H1 (cell line): ENCODE measurements around the gene MYL3. TPM values are rescaled to one million over a fixed set of nuclear protein-coding genes. Genes with fewer than 3 reads are reported as not detected.

Source experiments
- CTCF ChIA-PET: fragments of 300-600 bp; sonication (Branson Sonifier 250); formaldehyde crosslinking; loops from one replicate; lab custom pipeline; 2021; ENCODE audit not compliant: partially characterized antibody; lab: Charles Lee
- POLR2A ChIA-PET: fragments of 300-600 bp; sonication (Branson Sonifier 250); formaldehyde crosslinking; loops from one replicate; lab custom pipeline; 2021; ENCODE audit warnings: inconsistent platforms; ENCODE audit not compliant: partially characterized antibody; lab: Charles Lee
- DNase-seq, 2 experiments: peaks; one replicate each; pipeline versions ENCODE4 v3.0.0 to v3.0.0-alpha.2; 2010 to 2022; ENCODE audit warnings: low spot score in 2 of 2, low read depth in 1 of 2, mixed read lengths in 1 of 2
- FAIRE-seq: peaks from 2 replicates; lab custom pipeline; 2011; peaks lifted over from hg19 to GRCh38; lab: Jason Lieb, UNC
- H2AFZ ChIP-seq: 2 replicates; pipeline ENCODE4 v1.8.1; 2012; ENCODE audit warnings: low read length, inconsistent platforms
- H2AK5ac ChIP-seq: 2 replicates; pipeline ENCODE4 v1.6.1; 2013; ENCODE audit warnings: low read depth, low read length
- H2BK120ac ChIP-seq: replicated peaks from 2 replicates; pipeline ENCODE3; 2013; ENCODE audit warnings: low read depth, low read length, inconsistent platforms
- H2BK12ac ChIP-seq: 2 replicates; pipeline ENCODE4 v1.6.1; 2013; ENCODE audit warnings: low read depth, low read length
- H2BK15ac ChIP-seq: 2 replicates; pipeline ENCODE4 v1.6.1; 2013; ENCODE audit warnings: low read length
- H2BK20ac ChIP-seq: 2 replicates; pipeline ENCODE4 v1.6.1; 2013; ENCODE audit warnings: low read length
- H2BK5ac ChIP-seq: 2 replicates; pipeline ENCODE4 v1.6.1; 2013; ENCODE audit warnings: low read depth, low read length
- H3K14ac ChIP-seq: 2 replicates; pipeline ENCODE4 v1.6.1; 2013; ENCODE audit warnings: inconsistent platforms; ENCODE audit not compliant: insufficient read length
- H3K18ac ChIP-seq: 2 replicates; pipeline ENCODE4 v1.6.1; 2013; ENCODE audit warnings: low read length; ENCODE audit errors: extremely low read depth
- H3K23ac ChIP-seq: 2 replicates; pipeline ENCODE4 v1.6.1; 2013; ENCODE audit warnings: inconsistent platforms; ENCODE audit not compliant: insufficient read length
- H3K23me2 ChIP-seq: 2 replicates; pipeline ENCODE4 v1.6.1; 2013; ENCODE audit warnings: low read depth, low read length
- H3K27ac ChIP-seq: 2 replicates; pipeline ENCODE4 v1.6.1; 2011; ENCODE audit warnings: low read depth, low read length, inconsistent platforms
- H3K27me3 ChIP-seq, 4 experiments: replicated peaks in 1 of 4; 1 replicate in 1 of 4; 2 replicates in 3 of 4; pipeline versions ENCODE4 v1.6.1 to v1.8.1; 2011 to 2013; ENCODE audit warnings: low read length in 3 of 4, mild to moderate bottlenecking in 3 of 4, inconsistent platforms in 2 of 4, mixed read lengths in 2 of 4, moderate library complexity in 1 of 4; ENCODE audit not compliant: control insufficient read depth in 3 of 4, insufficient read depth in 3 of 4; ENCODE audit errors: extremely low read depth in 1 of 4
- H3K36me3 ChIP-seq, 4 experiments: 2 replicates each; pipeline versions ENCODE4 v1.6.1 to v1.8.1; 2011 to 2013; ENCODE audit warnings: mild to moderate bottlenecking in 4 of 4, low read length in 3 of 4, moderate library complexity in 2 of 4, control low read depth in 1 of 4, inconsistent platforms in 1 of 4; ENCODE audit not compliant: insufficient read depth in 4 of 4, control insufficient read depth in 2 of 4
- H3K4ac ChIP-seq: replicated peaks from 2 replicates; pipeline ENCODE3; 2013; ENCODE audit warnings: low read length, low read depth, mixed read lengths, inconsistent platforms; ENCODE audit not compliant: insufficient read length
- H3K4me1 ChIP-seq, 4 experiments: replicated peaks in 1 of 4; 1 replicate in 1 of 4; 2 replicates in 3 of 4; pipeline versions ENCODE4 v1.6.1 to v1.8.1; 2011 to 2013; ENCODE audit warnings: low read length in 3 of 4, inconsistent platforms in 2 of 4, mixed read lengths in 1 of 4; ENCODE audit not compliant: insufficient read depth in 4 of 4, control insufficient read depth in 3 of 4
- H3K4me2 ChIP-seq, 2 experiments: 2 replicates each; pipeline versions ENCODE4 v1.6.1 to v1.8.1; 2011 to 2013; ENCODE audit warnings: low read depth in 2 of 2, low read length in 2 of 2, control low read depth in 1 of 2, inconsistent platforms in 1 of 2, mild to moderate bottlenecking in 1 of 2; ENCODE audit not compliant: insufficient read depth in 1 of 2
- H3K4me3 ChIP-seq, 4 experiments: fragments of 200-600, 300-600 bp in 1 of 4; sonication (generic), shearing (Covaris generic), sonication (Bioruptor Twin) in 1 of 4; 2 replicates each; pipeline versions ENCODE4 v1.5.1 to v1.8.1; 2011 to 2016; ENCODE audit warnings: low read length in 4 of 4, low read depth in 3 of 4, control low read depth in 2 of 4, inconsistent platforms in 2 of 4, mild to moderate bottlenecking in 2 of 4, mixed read lengths in 1 of 4, moderate library complexity in 1 of 4; ENCODE audit not compliant: insufficient read depth in 2 of 4; ENCODE audit errors: extremely low read depth in 1 of 4
- H3K56ac ChIP-seq: replicated peaks from 2 replicates; pipeline ENCODE3; 2013; ENCODE audit warnings: low read depth, mild to moderate bottlenecking, mixed read lengths, low read length, inconsistent platforms; ENCODE audit not compliant: insufficient read length
- H3K79me1 ChIP-seq: 2 replicates; pipeline ENCODE4 v1.6.1; 2013; ENCODE audit warnings: low read depth, low read length, control low read depth
- H3K79me2 ChIP-seq, 2 experiments: 2 replicates each; pipeline versions ENCODE4 v1.6.1 to v1.8.1; 2012 to 2013; ENCODE audit warnings: low read length in 2 of 2, mild to moderate bottlenecking in 2 of 2, inconsistent platforms in 1 of 2; ENCODE audit not compliant: insufficient read depth in 2 of 2, control insufficient read depth in 1 of 2
- H3K9ac ChIP-seq, 4 experiments: replicated peaks in 1 of 4; 1 replicate in 1 of 4; 2 replicates in 3 of 4; pipeline versions ENCODE4 v1.6.1 to v1.8.1; 2011 to 2013; ENCODE audit warnings: low read depth in 3 of 4, low read length in 3 of 4, control low read depth in 2 of 4, mild to moderate bottlenecking in 2 of 4, moderate library complexity in 2 of 4, inconsistent platforms in 1 of 4; ENCODE audit errors: extremely low read depth in 1 of 4
- H3K9me3 ChIP-seq, 2 experiments: 2 replicates each; pipeline versions ENCODE4 v1.6.1 to v1.8.1; 2012 to 2013; ENCODE audit warnings: mild to moderate bottlenecking in 2 of 2, moderate library complexity in 2 of 2, control low read depth in 1 of 2, inconsistent platforms in 1 of 2, low read depth in 1 of 2, low read length in 1 of 2, mixed read lengths in 1 of 2; ENCODE audit not compliant: insufficient read depth in 2 of 2
- H4K20me1 ChIP-seq, 2 experiments: replicated peaks in 1 of 2; 2 replicates each; pipeline versions ENCODE3 to v1.8.1; 2011 to 2013; ENCODE audit warnings: inconsistent platforms in 2 of 2, low read length in 2 of 2, mild to moderate bottlenecking in 1 of 2; ENCODE audit not compliant: insufficient read depth in 2 of 2, control insufficient read depth in 1 of 2
- H4K5ac ChIP-seq: 2 replicates; pipeline ENCODE4 v1.6.1; 2013; ENCODE audit warnings: low read length, low read depth, mixed read lengths, inconsistent platforms; ENCODE audit not compliant: insufficient read length
- H4K8ac ChIP-seq: 2 replicates; pipeline ENCODE4 v1.8.0; 2013; ENCODE audit warnings: mild to moderate bottlenecking, moderate library complexity, low read length, inconsistent platforms; ENCODE audit not compliant: insufficient read depth; ENCODE audit errors: extremely low read depth
- H4K91ac ChIP-seq: replicated peaks from 2 replicates; pipeline ENCODE3; 2013; ENCODE audit warnings: low read length, mixed read lengths, inconsistent platforms; ENCODE audit not compliant: insufficient read length
- CBX5 ChIP-seq: fragments of 300-800, 300-1000 bp; sonication (generic); IDR thresholded peaks from 2 replicates; pipeline ENCODE4 v1.7.1; 2016; ENCODE audit warnings: antibody characterized with exemption, low read length, low read depth
- HDAC2 ChIP-seq, 2 experiments: fragments of 300-600 bp in 1 of 2; sonication (generic) in 1 of 2; IDR thresholded peaks; 2 replicates each; pipeline ENCODE4 v1.6.1; 2011 to 2012; ENCODE audit warnings: low read depth in 2 of 2, low read length in 2 of 2, mild to moderate bottlenecking in 2 of 2, moderate library complexity in 2 of 2, borderline replicate concordance in 1 of 2, inconsistent platforms in 1 of 2
- NANOG ChIP-seq: IDR thresholded peaks from 2 replicates; pipeline ENCODE4 v1.6.1; 2011; ENCODE audit warnings: low read length, low read depth, mild to moderate bottlenecking, inconsistent platforms; ENCODE audit not compliant: insufficient read depth, poor library complexity, severe bottlenecking
- POU5F1 ChIP-seq: IDR thresholded peaks from 2 replicates; pipeline ENCODE4 v1.6.1; 2011; ENCODE audit warnings: low read depth, mild to moderate bottlenecking, low read length, moderate library complexity
- SP4 ChIP-seq: IDR thresholded peaks from 2 replicates; pipeline ENCODE4 v1.6.1; 2012; ENCODE audit warnings: low read length, inconsistent platforms
- TAF7 ChIP-seq: optimal IDR thresholded peaks from 2 replicates; pipeline ENCODE3; 2011; ENCODE audit warnings: low read depth, mild to moderate bottlenecking, inconsistent platforms, low read length, moderate library complexity, borderline replicate concordance
- WGBS, 2 experiments: shearing (Covaris generic) in 1 of 2; methylation state at CpG; one replicate each; pipeline versions ENCODE4 v1.1.6 to v1.1.7; 2013 to 2015; ENCODE audit warnings: low lambda C conversion rate in 2 of 2, mixed read lengths in 2 of 2, inconsistent platforms in 1 of 2, low coverage in 1 of 2, missing lambda C conversion rate in 1 of 2; ENCODE audit not compliant: insufficient replicate concordance in 2 of 2, insufficient coverage in 1 of 2, insufficient read length in 1 of 2; ENCODE audit errors: extremely low coverage in 1 of 2, missing lambda C conversion rate in 1 of 2; 5-methylcytosine and 5-hydroxymethylcytosine counted together
- polyA plus RNA-seq, 7 experiments: library from polyadenylated mRNA; depleted of rRNA in 3 of 7; stranded (reverse) in 5 of 7; unstranded in 2 of 7; fragments of >200 nt in 5 of 7; fragments of 200-250 nt in 2 of 7; gene quantifications; 1 replicate in 5 of 7; 2 replicates in 1 of 7; 4 replicates in 1 of 7; pipeline versions ENCODE4 v1.2.1 to v1.2.3, GENCODE V29; 2011 to 2013; ENCODE audit warnings: missing spikeins in 2 of 7, mixed read lengths in 2 of 7
- total RNA-seq: library from RNA; stranded (reverse); fragmentation: NEBNext Ultra II Directional; extraction: Animal tissue kit (Norgen Biotek cat#: 25700); gene quantifications from 2 replicates; pipeline ENCODE4 v1.2.1, GENCODE V29; 2021
- TF ChIP-seq, protein P1 (sequence below): IDR thresholded peaks from 2 replicates; pipeline ENCODE4 v1.6.1; 2011; ENCODE audit warnings: low read length, improper control_type of control experiment

MYL3 gene
- total and polyA plus RNA-seq, 2 of the 8 experiments (the other 6 are each of a cell fraction or from before 2014, with no cell fraction given): 0.06 TPM; not detected in 1

DNA sequence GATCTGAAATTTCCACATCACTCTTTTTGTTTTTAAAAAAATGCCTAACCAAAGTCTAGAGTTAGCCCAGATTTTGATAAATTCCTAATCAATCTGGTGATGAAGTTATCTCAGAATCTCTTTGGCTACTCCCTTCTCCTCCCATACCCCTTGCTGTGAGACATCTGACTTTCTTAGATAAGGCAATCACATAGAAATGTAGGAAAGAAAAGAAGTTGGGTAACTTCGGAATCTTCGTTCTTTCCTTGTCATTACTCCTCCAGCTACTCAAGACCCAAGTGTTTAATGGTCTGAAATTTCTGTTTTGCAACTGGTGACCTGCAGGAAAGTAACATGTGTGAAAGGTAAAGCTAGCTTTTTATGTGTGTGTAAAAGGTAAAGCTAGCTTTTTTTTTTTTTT is 37.8 kb downstream of the MYL3 start:
- Histone ChIP-seq H3K18ac (no peak overlapping the region), H2BK20ac (no peak overlapping the region), H3K79me1 (no peaks in the 10 kb centered on the region), H2AFZ (no peak overlapping the region), H3K14ac (no peak overlapping the region), H3K4ac (no peak overlapping the region), H3K23ac (no peak overlapping the region), H2BK5ac (no peak overlapping the region), H3K4me1 (peaks cover 0 to 5% (median 2%) of the 10 kb centered on the region in 4 experiments; a peak in 2 of 7 replicates), H3K4me3 (no peak overlapping the region), H4K8ac (no peak overlapping the region), H3K56ac (no peak overlapping the region), H3K9ac (no peak overlapping the region), H3K36me3 (no peaks in the 10 kb centered on the region), H4K91ac (no peak overlapping the region), H2BK15ac (no peak overlapping the region), H3K27ac (no peak overlapping the region), H4K20me1 (no peaks in the 10 kb centered on the region), H4K5ac (no peak overlapping the region), H3K4me2 (no peak overlapping the region), H2BK120ac (no peak overlapping the region), H3K23me2 (no peaks in the 10 kb centered on the region), H3K27me3 (no peaks in the 10 kb centered on the region), H3K9me3 (peaks cover 18 to 23% of the 10 kb centered on the region in 2 experiments), H2AK5ac (no peak overlapping the region), H2BK12ac (no peak overlapping the region), H3K79me2 (no peaks in the 10 kb centered on the region)
- FAIRE-seq (no peak), DNase-seq (no peak)
- CTCF ChIA-PET: interaction anchor here (0.9 kb wide), 1 partner anchor 462 kb away, joined by 3 read pairs; no protein-coding TSS in a partner anchor
- POLR2A ChIA-PET: no interaction called here
- TF ChIP-seq SP4 (no peak), TAF7 (no peak), NANOG (no peak), POU5F1 (no peak), HDAC2 (IDR thresholded peaks at IDR 0.05; ENCODE audit: borderline replicate concordance in 1 of 2, low read depth in 2 of 2, low read length in 2 of 2) (no peak), CBX5 (no peak)
- TF ChIP-seq, protein P1, sequence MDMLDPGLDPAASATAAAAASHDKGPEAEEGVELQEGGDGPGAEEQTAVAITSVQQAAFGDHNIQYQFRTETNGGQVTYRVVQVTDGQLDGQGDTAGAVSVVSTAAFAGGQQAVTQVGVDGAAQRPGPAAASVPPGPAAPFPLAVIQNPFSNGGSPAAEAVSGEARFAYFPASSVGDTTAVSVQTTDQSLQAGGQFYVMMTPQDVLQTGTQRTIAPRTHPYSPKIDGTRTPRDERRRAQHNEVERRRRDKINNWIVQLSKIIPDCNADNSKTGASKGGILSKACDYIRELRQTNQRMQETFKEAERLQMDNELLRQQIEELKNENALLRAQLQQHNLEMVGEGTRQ: no peak
- WGBS, 2 experiments: 74% methylated on average over 2 of the region's 2 CpGs; no CpG with 5 or more reads in 1 of the 2 experiments
